Activated CD4-positive, alpha-beta T cell treated with anti-CD3 and anti-CD28 coated beads, Interleukin-2, amount 10 ng/mL, durations not matched to agents 24 days and 14 days (primary cell): ENCODE data around the gene INO80D. TPM values are rescaled to one million over a fixed set of nuclear protein-coding genes. Genes with fewer than 3 reads are reported as not detected.
"Not testable (repeated sequence)": the region's sequence is repeated elsewhere in the genome, so short reads cannot be mapped to it uniquely, and the experiment has no call there.

Experiments
- DNase-seq: peaks from one replicate; pipeline ENCODE4 v3.0.0; 2022
- H3K27ac Mint-ChIP-seq: one replicate; pipeline ENCODE4 v1.8.0; 2022; ENCODE audit warnings: mild to moderate bottlenecking, mixed read lengths
- H3K27me3 Mint-ChIP-seq: one replicate; pipeline ENCODE4 v1.8.0; 2022; ENCODE audit warnings: mixed read lengths
- H3K36me3 Mint-ChIP-seq: one replicate; pipeline ENCODE4 v1.8.0; 2022; ENCODE audit warnings: low read depth, mild to moderate bottlenecking, mixed read lengths
- H3K4me1 Mint-ChIP-seq: one replicate; pipeline ENCODE4 v1.8.0; 2021; ENCODE audit warnings: mixed read lengths
- H3K4me3 Mint-ChIP-seq: one replicate; pipeline ENCODE4 v1.8.0; 2022; ENCODE audit warnings: mild to moderate bottlenecking, moderate library complexity, mixed read lengths
- H3K9me3 Mint-ChIP-seq: one replicate; pipeline ENCODE4 v1.8.0; 2021; ENCODE audit warnings: mixed read lengths
- intact Hi-C: fragments of 100-400 bp; cut with micrococcal nuclease; formaldehyde crosslinking; loops from one replicate; pipeline ENCODE4 v1.15.1; 2023
- total RNA-seq: library from RNA; stranded (reverse); gene quantifications from 2 replicates; pipeline ENCODE4 v1.2.3, GENCODE V29; 2022

The INO80D gene
- total RNA-seq, 1 donor from 2014 or later = 27.5 TPM

DNA sequence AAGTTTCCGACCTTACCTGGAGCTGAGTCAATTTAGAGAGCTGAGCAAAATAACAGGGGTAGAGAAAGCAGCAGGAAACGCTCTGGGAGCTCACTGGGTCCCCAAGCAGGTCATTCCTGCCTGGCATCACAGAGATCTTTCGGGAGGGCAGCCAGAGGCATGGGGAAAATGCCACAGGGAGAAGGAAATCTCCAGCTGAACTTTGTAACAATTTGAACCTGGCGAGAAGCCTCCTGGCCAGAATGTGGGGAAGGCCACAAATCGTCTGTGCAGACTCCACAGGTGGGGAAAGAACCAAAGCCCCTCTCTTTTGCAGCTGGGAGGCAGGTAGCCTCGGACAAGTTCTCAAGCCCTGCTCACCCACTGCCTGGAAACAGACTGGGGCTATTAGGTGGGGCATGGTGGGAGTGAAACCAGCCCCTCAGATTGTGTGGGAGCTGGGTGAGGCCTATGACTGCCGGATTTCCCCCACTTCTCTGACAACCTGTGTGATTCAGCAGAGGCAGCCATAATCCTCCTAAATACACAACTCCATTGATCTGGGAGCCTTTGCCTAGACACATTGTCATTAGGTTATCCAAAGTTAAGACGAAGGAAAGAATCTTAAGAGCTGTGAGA lies 53.9 kb downstream of the INO80D start:
- intact Hi-C loops = loop anchor here (1.0 kb wide), 1 partner anchor 54 kb away; the partner anchor contains the start of gene INO80D
- peaks cover 39% of the 10 kb centered on the region for H3K4me1 Mint-ChIP-seq
- no peak overlapping the region for H3K4me3 Mint-ChIP-seq
- H3K27me3 Mint-ChIP-seq = no peaks in the 10 kb centered on the region
- H3K9me3 Mint-ChIP-seq = peaks cover 31% of the 10 kb centered on the region
- peaks cover 73% of the 10 kb centered on the region for H3K36me3 Mint-ChIP-seq
- DNase-seq = no peak
- H3K27ac Mint-ChIP-seq = peak overlapping the region; percentile 8

DNA sequence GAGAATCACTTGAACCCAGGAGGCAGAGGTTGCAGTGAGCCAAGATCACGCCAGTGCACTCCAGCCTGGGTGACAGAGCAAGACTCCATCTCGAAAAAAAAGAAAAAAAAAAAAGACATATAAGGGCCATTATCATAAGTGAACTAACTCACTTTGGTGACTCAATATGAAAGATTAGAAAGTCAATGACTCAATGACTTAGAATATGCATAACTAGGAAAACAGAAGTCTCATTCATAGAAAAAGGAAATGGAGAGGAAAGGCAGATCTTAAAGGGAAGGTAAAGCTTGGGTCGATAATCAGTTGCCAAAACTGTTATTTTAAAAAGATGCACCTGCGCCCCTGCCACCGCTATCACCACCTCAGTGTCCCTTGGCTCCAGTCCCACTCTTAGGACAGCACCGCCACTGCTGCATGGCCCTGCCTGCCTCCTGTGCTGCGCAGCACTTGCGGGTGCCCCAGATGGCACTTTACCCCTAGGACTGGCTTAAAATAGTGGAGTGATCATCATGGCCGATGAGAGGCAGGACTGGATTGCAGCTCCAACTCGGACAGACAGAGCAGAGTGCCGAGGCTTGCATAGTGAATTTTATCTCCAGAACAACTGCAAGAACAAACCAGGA lies 54.7 kb downstream of the INO80D start:
- H3K36me3 Mint-ChIP-seq = peaks cover 68% of the 10 kb centered on the region
- intact Hi-C loops = loop anchor here (1.0 kb wide), 1 partner anchor 55 kb away; the partner anchor contains the start of gene INO80D
- H3K27ac Mint-ChIP-seq = peak overlapping the region; percentile 18
- H3K4me3 Mint-ChIP-seq = no peak overlapping the region
- peaks cover 28% of the 10 kb centered on the region for H3K9me3 Mint-ChIP-seq
- peaks cover 39% of the 10 kb centered on the region for H3K4me1 Mint-ChIP-seq
- DNase-seq = no peak
- no peaks in the 10 kb centered on the region for H3K27me3 Mint-ChIP-seq

DNA sequence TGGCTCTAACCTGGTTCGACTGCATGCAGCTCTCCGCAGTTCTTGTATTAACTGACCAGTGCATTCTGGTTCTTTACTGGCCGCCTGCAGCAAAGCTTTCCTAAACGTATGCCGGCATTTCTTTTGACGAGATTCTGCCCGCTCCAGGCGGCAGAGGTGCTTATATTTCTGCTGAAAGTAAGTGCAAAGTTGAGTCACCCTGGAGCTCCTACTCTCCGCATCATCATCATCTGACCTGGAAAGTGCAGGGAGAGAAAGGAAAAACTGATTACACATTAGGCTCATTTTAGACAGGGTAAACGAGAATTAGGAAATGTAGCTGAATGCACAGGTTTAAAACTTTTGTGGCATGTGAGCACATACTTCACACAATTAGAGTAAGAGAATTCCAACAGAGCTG lies 57.9 kb downstream of the INO80D start:
- no peak overlapping the region for H3K27ac Mint-ChIP-seq
- H3K9me3 Mint-ChIP-seq = peaks cover 7% of the 10 kb centered on the region
- no peak for DNase-seq
- intact Hi-C loops = no loop called here
- H3K27me3 Mint-ChIP-seq = no peaks in the 10 kb centered on the region
- peaks cover 40% of the 10 kb centered on the region for H3K36me3 Mint-ChIP-seq
- peaks cover 24% of the 10 kb centered on the region for H3K4me1 Mint-ChIP-seq
- no peak overlapping the region for H3K4me3 Mint-ChIP-seq

DNA sequence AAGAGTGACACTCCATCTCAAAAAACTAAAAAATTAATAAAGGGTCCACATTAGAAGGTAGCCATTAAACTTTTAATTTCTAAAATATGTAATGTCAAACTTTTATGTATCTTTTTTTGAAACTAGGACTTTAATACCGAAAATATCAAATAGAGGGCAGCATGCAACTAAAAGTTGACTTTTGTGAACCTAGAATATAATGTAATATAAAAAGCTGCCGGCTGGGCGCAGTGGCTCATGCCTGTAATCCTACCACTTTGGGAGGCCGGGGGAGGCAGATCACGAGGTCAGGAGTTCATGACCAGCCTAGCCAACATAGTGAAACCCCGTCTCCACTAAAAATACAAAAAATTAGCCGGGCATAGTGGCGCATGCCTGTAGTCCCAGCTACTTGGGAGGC lies 62.8 kb downstream of the INO80D start:
- Mint-ChIP-seq H3K4me1 (no peaks in the 10 kb centered on the region), H3K4me3 (no peak overlapping the region), H3K27ac (no peak overlapping the region), H3K36me3 (peaks cover 16% of the 10 kb centered on the region), H3K27me3 (no peaks in the 10 kb centered on the region), H3K9me3 (no peaks in the 10 kb centered on the region)
- intact Hi-C loops = no loop called here
- DNase-seq = no peak

DNA sequence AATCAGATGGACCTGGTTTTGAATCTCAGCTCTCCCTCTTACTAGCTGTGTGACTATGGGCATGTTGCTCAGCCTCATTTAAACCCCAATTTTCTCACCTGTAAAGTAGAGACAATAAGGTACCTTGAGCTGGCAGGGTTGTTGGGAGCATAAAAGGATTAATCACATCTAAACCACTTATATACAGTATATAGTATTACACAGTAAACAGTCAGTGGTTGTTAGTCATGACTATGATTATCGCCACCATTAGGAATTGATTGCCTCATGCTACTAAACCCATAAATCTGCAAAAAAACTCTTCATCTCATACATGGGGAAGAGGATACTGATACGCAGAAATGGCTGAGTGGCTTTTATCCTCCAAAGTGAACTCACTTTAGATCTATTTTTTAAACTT lies 65.8 kb downstream of the INO80D start:
- no peak for DNase-seq
- Mint-ChIP-seq H3K27me3 (no peaks in the 10 kb centered on the region), H3K4me1 (no peaks in the 10 kb centered on the region), H3K36me3 (peaks cover 35% of the 10 kb centered on the region), H3K27ac (no peak overlapping the region), H3K4me3 (no peak overlapping the region), H3K9me3 (peaks cover 4% of the 10 kb centered on the region)
- intact Hi-C loops = no loop called here

DNA sequence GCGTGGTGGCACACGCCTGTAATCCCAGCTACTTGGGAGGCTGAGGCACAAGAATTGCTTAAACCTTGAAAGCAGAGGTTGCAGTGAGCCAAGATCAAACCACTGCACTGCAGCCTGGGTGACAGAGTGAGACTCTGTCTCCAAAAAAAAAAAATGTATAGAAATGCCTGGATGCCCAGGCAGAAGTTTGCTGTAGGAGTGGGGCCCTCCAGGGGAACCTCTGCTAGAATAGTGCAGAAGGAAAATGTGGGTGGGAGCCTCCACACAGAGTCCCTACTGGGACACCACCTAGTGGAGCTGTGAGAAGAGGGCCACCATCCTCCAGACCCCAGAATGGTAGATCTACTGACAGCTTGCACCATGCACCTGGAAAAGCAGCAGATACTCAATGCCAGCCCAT lies 70.2 kb downstream of the INO80D start:
- H3K9me3 Mint-ChIP-seq = peaks cover 10% of the 10 kb centered on the region
- H3K36me3 Mint-ChIP-seq = peaks cover 58% of the 10 kb centered on the region
- H3K27ac Mint-ChIP-seq, DNase-seq, intact Hi-C loops, H3K27me3 Mint-ChIP-seq, H3K4me3 Mint-ChIP-seq, H3K4me1 Mint-ChIP-seq: not testable (repeated sequence)

DNA sequence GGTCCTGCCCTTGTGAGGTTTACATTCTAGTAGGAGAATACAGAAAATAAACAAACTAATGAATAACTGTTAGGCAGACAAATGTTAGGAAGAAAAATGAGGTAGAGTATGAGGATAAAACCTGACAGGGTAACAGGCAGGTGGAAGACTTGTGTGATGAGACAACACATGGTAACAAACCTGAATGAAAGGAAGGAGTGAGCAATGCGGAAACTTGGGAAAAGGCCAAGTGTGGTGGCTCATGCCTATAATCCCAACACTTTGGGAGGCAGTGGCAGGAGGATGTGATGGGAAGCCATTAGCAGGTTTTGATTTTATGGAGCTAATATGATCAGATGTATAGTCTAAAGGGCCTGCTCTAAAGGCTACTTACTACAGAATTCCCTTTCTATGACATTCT lies 74.2 kb downstream of the INO80D start:
- Mint-ChIP-seq H3K9me3 (peaks cover 9% of the 10 kb centered on the region), H3K36me3 (peaks cover 58% of the 10 kb centered on the region), H3K4me1 (no peaks in the 10 kb centered on the region), H3K27ac (peak overlapping the region; percentile 19), H3K27me3 (no peaks in the 10 kb centered on the region), H3K4me3 (no peak overlapping the region)
- no peak for DNase-seq
- intact Hi-C loops = no loop called here

DNA sequence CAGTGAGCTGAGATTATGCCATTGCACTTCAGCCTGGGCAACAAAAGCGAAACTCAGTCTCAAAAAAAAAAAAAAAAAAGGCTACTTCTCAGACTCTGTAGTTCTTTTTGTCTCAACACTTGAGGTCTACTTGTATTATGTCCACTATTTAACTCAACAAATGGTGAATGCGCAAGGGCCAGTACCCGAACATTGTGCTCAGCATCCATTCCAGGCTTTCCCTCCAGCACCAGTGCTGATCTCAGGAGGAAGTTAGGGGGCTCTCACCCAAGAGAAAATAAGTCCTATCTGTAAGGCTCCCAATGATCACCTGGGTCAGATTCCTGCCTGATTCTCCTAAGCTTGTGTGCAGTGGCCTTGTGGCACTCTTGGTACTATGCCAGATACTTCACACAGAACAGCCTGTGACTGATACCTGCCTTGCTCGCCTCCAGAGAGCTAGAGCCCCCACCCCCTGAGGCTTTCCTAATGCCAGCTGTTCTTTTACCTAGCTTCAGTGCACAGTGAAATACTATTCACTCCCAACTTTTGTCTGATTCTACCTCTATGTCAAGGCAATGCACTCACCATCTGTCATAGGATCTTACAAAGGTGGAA lies 74.9 kb downstream of the INO80D start:
- Mint-ChIP-seq H3K36me3 (peaks cover 53% of the 10 kb centered on the region), H3K4me3 (no peak overlapping the region), H3K9me3 (peaks cover 6% of the 10 kb centered on the region), H3K27ac (no peak overlapping the region), H3K27me3 (no peaks in the 10 kb centered on the region), H3K4me1 (no peaks in the 10 kb centered on the region)
- DNase-seq = no peak
- intact Hi-C loops = no loop called here

DNA sequence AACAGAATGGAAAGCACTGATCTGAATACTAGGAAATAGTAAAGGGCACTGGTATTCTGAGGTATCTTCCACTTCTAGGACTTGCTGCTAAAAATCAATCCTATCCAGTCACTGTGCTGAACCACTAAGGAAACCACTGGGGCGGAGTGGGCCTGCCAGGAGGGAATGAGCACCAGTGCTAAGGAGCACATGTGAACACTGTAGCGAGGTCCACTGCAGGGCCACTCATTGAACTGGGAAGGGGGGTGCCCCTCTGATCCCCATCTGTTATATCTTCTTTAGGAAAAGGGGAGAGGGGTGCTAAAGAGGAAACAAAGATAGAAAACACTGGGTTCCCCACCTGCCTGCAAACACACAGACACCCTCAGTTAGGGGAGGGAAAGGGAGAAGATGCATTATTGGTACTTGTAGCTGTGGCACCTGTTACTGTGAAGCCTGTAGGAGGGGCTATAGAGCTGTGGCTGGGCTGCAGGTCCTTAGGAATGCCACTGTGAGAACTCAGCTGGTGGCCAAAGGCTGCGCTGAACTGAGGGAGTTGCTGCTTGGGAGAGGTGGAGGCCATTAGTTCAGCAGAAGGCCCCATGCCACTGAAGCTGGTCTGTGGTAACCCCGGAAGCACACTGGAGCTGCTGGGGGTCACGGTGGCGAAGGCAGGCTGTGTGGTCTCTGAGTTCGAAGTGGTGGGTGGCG lies 81.8 kb downstream of the INO80D start:
- H3K36me3 Mint-ChIP-seq = peaks cover 46% of the 10 kb centered on the region
- no peak overlapping the region for H3K4me3 Mint-ChIP-seq
- no peaks in the 10 kb centered on the region for H3K9me3 Mint-ChIP-seq
- intact Hi-C loops = no loop called here
- peak overlapping the region; percentile 29 for H3K27ac Mint-ChIP-seq
- H3K4me1 Mint-ChIP-seq = no peaks in the 10 kb centered on the region
- DNase-seq = peak; percentile 64
- H3K27me3 Mint-ChIP-seq = no peaks in the 10 kb centered on the region

DNA sequence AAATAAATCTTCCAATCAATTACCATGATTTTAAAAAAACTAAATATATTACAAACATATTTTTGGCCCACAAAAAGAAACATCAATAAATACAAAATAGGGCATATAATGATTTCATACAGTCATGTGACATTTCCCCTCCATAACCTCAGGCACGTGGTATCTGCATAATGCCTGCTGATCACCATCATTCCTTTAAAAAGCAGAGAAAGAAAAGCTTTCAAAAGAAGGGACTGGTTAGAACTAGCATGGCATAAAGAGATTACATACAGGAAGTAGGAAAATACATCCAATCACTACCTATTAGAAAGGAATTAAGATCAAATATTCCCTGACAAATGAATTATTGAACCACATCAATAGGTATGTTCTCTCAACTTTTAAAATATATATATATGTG lies 83.5 kb downstream of the INO80D start:
- no peak overlapping the region for H3K4me3 Mint-ChIP-seq
- no peaks in the 10 kb centered on the region for H3K27me3 Mint-ChIP-seq
- no peaks in the 10 kb centered on the region for H3K9me3 Mint-ChIP-seq
- no peak for DNase-seq
- no peak overlapping the region for H3K27ac Mint-ChIP-seq
- intact Hi-C loops = no loop called here
- peaks cover 4% of the 10 kb centered on the region for H3K4me1 Mint-ChIP-seq
- H3K36me3 Mint-ChIP-seq = peaks cover 47% of the 10 kb centered on the region

DNA sequence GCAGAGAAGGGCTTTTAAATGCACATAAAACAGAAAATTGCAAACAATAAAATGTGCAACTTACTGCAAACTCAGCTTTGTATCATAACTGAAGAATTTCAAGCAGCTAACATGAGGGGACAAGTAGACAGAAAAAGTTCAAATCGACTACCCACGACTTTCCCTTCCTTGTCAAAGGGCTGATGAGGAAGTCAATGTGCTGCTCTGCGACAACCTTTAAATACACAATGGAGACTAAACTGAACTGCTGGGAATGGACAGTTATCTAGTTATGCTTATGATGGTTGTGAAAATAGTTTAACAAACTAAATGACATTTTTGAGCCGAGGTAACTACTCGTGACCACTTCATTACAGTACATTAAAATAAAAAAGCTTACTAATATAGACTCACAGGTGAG lies 84.1 kb downstream of the INO80D start:
- Mint-ChIP-seq H3K9me3 (no peaks in the 10 kb centered on the region), H3K27ac (no peak overlapping the region), H3K36me3 (peaks cover 42% of the 10 kb centered on the region), H3K4me3 (no peak overlapping the region), H3K27me3 (no peaks in the 10 kb centered on the region), H3K4me1 (peaks cover 4% of the 10 kb centered on the region)
- no peak for DNase-seq
- intact Hi-C loops = no loop called here

DNA sequence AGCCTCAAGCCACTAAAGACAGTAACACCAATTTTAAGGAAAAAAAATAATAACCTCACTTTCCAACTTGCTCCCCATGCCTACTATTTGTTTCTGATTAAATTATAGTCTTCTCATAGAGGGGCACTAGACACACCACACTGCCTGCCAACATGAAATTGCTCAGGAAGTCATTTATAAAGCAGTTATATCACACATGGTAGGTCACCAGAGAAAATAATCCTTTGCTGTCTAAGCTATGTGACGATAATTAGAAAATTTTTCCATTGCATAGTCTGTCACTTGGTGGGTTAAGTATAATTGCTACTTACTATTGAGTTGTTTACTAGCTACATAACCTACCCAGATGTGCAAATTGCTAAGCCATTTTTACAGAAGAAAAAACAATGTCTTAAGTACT lies 85.2 kb downstream of the INO80D start:
- H3K27ac Mint-ChIP-seq = no peak overlapping the region
- H3K4me1 Mint-ChIP-seq = peaks cover 4% of the 10 kb centered on the region
- H3K27me3 Mint-ChIP-seq = no peaks in the 10 kb centered on the region
- H3K4me3 Mint-ChIP-seq = no peak overlapping the region
- H3K9me3 Mint-ChIP-seq = no peaks in the 10 kb centered on the region
- DNase-seq = no peak
- intact Hi-C loops = no loop called here
- H3K36me3 Mint-ChIP-seq = peaks cover 42% of the 10 kb centered on the region

DNA sequence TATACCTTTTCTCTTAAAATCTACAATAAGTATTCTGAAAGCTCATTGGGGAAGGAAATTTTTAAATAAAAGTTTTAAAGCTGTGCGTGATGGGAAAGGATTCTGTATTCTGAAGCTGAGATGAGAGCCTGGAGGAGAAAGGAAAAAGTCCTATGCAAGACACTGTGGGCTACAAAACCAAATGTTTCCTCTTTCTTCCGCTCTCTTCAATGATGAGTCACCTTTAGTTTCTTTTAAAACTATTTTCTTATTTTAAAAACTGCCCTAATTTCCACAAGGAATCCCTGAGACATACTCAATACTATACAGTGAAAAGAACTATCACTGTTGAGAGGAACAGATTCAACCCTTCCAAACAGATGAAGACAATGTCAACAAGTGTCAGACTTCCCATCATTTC lies 87.4 kb downstream of the INO80D start:
- intact Hi-C loops = no loop called here
- peaks cover 4% of the 10 kb centered on the region for H3K4me1 Mint-ChIP-seq
- H3K27me3 Mint-ChIP-seq = no peaks in the 10 kb centered on the region
- no peaks in the 10 kb centered on the region for H3K9me3 Mint-ChIP-seq
- H3K4me3 Mint-ChIP-seq = no peak overlapping the region
- peaks cover 29% of the 10 kb centered on the region for H3K36me3 Mint-ChIP-seq
- H3K27ac Mint-ChIP-seq = no peak overlapping the region
- DNase-seq = no peak

DNA sequence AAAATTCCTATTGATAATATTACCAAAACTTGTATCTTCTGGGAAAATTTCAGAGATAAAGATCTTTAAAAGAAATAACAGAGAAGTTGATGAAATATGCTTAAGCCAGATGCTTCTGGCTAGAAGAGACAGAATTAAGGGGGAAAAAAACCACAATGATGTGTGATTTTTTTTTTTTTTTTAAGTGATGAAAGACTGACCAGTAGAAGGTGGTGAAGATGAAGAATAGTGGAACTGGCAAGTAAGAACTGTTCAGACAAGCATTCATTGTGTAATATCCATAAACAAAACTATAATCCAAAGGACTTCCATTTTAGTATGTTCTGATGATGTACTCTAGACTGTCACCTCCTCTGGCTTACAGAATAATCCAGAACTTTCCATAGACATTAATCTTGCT lies 89.8 kb downstream of the INO80D start:
- no peak overlapping the region for H3K4me3 Mint-ChIP-seq
- H3K27ac Mint-ChIP-seq = no peak overlapping the region
- peaks cover 4% of the 10 kb centered on the region for H3K4me1 Mint-ChIP-seq
- H3K27me3 Mint-ChIP-seq = no peaks in the 10 kb centered on the region
- no peak for DNase-seq
- intact Hi-C loops = no loop called here
- peaks cover 30% of the 10 kb centered on the region for H3K36me3 Mint-ChIP-seq
- peaks cover 4% of the 10 kb centered on the region for H3K9me3 Mint-ChIP-seq
